Measurements from ENCODE around the gene SPOP. TPM values are rescaled to one million over a fixed set of nuclear protein-coding genes. Genes with fewer than 3 reads are reported as not detected.

Gene SPOP
- total RNA-seq, 1 donor from 2014 or later, result 32.1 TPM

- no peaks in the 10 kb centered on the region for H3K27me3 ChIP-seq (ENCODE audit: control insufficient read depth, insufficient read depth, low read length)
Observed at GRCh38 chr17:49576088-49576916, 101.6 kb downstream of the SPOP start.

GRCh38 chr17:49575679-49576087, 102.2 kb downstream of the SPOP start, which contains the start of gene NXPH3:
TSS of gene NXPH3 (plus strand) at chr17:49575871. CDS start at chr17:49576220, 349 bp downstream.
- DNase-seq (ENCODE audit: low read depth) (peak; percentile 25), FAIRE-seq (no peak)
- peak; percentile 41 for TF ChIP-seq CTCF (IDR thresholded peaks at IDR 0.05; ENCODE audit: insufficient read depth, low read length, severe bottlenecking)
- peak within 1 kb of the TSS; percentile 42 for H3K4me3 ChIP-seq (ENCODE audit: low read depth, low read length)
- no peaks in the 10 kb centered on the region for H3K27me3 ChIP-seq (ENCODE audit: control insufficient read depth, insufficient read depth, low read length)
- no peaks in the 10 kb centered on the region for H3K36me3 ChIP-seq (ENCODE audit: control insufficient read depth, insufficient read depth, low read length)

More at GRCh38 chr17:49576088-49576916, 101.6 kb downstream of the SPOP start:
- no peak for TF ChIP-seq CTCF (IDR thresholded peaks at IDR 0.05; ENCODE audit: insufficient read depth, low read length, severe bottlenecking)
- Histone ChIP-seq H3K4me3 (ENCODE audit: low read depth, low read length) (peak overlapping the region; percentile 42), H3K36me3 (ENCODE audit: control insufficient read depth, insufficient read depth, low read length) (no peaks in the 10 kb centered on the region)
- FAIRE-seq (no peak), DNase-seq (ENCODE audit: low read depth) (no peak)

- no peak for TF ChIP-seq CTCF (IDR thresholded peaks at IDR 0.05; ENCODE audit: insufficient read depth, low read length, severe bottlenecking)
- DNase-seq (ENCODE audit: low read depth), result no peak
- Histone ChIP-seq H3K36me3 (ENCODE audit: control insufficient read depth, insufficient read depth, low read length) (no peaks in the 10 kb centered on the region), H3K27me3 (ENCODE audit: control insufficient read depth, insufficient read depth, low read length) (no peaks in the 10 kb centered on the region), H3K4me3 (ENCODE audit: low read depth, low read length) (peak overlapping the region; percentile 17)
- no peak for FAIRE-seq
Observed at GRCh38 chr17:49574945-49575678, 102.8 kb downstream of the SPOP start.

- no peak overlapping the region for H3K4me3 ChIP-seq (ENCODE audit: low read depth, low read length)
- no peaks in the 10 kb centered on the region for H3K36me3 ChIP-seq (ENCODE audit: control insufficient read depth, insufficient read depth, low read length)
- FAIRE-seq, result no peak
- DNase-seq (ENCODE audit: low read depth), result no peak
- no peak for TF ChIP-seq CTCF (IDR thresholded peaks at IDR 0.05; ENCODE audit: insufficient read depth, low read length, severe bottlenecking)
- H3K27me3 ChIP-seq (ENCODE audit: control insufficient read depth, insufficient read depth, low read length), result no peaks in the 10 kb centered on the region
Observed at GRCh38 chr17:49574323-49574781, 103.5 kb downstream of the SPOP start.

- Histone ChIP-seq H3K4me3 (ENCODE audit: low read depth, low read length) (no peak overlapping the region), H3K36me3 (ENCODE audit: control insufficient read depth, insufficient read depth, low read length) (no peaks in the 10 kb centered on the region), H3K27me3 (ENCODE audit: control insufficient read depth, insufficient read depth, low read length) (no peaks in the 10 kb centered on the region)
- FAIRE-seq, result no peak
- TF ChIP-seq CTCF (IDR thresholded peaks at IDR 0.05; ENCODE audit: insufficient read depth, low read length, severe bottlenecking), result no peak
- no peak for DNase-seq (ENCODE audit: low read depth)
Observed at GRCh38 chr17:49573510-49574322, 104.2 kb downstream of the SPOP start.
